ENCODE results near the gene FGF22. TPM values are rescaled to one million over a fixed set of nuclear protein-coding genes. Genes with fewer than 3 reads are reported as not detected.

Gene FGF22
- total RNA-seq, 1 donor from 2014 or later, result not detected

DNA sequence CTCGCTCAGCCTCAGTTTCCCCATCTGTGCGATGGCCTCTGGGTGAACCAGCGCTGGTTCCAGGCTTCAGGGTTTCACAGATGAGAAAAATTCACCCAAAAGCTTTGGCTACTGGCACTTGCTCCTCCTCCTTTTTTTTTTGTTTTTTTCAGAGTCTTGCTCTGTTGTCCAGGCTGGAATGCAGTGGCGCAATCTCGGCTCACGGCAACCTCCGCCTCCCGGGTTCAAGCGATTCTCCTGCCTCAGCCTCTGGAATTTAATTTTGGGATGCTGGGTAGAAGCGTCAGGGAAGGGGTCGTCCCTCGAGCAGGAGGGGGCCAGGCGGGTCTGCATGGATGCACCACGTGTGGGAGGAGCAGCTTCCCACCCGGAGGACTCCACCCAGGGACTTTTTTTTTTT lies 48.5 kb downstream of the FGF22 start:
- TF ChIP-seq, protein P1, sequence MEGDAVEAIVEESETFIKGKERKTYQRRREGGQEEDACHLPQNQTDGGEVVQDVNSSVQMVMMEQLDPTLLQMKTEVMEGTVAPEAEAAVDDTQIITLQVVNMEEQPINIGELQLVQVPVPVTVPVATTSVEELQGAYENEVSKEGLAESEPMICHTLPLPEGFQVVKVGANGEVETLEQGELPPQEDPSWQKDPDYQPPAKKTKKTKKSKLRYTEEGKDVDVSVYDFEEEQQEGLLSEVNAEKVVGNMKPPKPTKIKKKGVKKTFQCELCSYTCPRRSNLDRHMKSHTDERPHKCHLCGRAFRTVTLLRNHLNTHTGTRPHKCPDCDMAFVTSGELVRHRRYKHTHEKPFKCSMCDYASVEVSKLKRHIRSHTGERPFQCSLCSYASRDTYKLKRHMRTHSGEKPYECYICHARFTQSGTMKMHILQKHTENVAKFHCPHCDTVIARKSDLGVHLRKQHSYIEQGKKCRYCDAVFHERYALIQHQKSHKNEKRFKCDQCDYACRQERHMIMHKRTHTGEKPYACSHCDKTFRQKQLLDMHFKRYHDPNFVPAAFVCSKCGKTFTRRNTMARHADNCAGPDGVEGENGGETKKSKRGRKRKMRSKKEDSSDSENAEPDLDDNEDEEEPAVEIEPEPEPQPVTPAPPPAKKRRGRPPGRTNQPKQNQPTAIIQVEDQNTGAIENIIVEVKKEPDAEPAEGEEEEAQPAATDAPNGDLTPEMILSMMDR (conservative IDR thresholded peaks at IDR 0.05), result no peak
- Mint-ChIP-seq H3K4me1 (ENCODE audit: unreplicated experiment) (no peaks in the 10 kb centered on the region), H3K36me3 (no peaks in the 10 kb centered on the region), H3K4me3 (no peak overlapping the region), H3K27ac (no peak overlapping the region), H3K27me3 (no peaks in the 10 kb centered on the region), H3K9me3 (no peaks in the 10 kb centered on the region)
- no peak for DNase-seq (ENCODE audit: extremely low spot score, unreplicated experiment)

GRCh38 chr19:688992-689391 lies 49.3 kb downstream of the FGF22 start:
- TF ChIP-seq, protein P1 (conservative IDR thresholded peaks at IDR 0.05), result no peak
- H3K9me3 Mint-ChIP-seq, result no peaks in the 10 kb centered on the region
- no peak overlapping the region for H3K4me3 Mint-ChIP-seq
- no peaks in the 10 kb centered on the region for H3K27me3 Mint-ChIP-seq
- no peak for DNase-seq (ENCODE audit: extremely low spot score, unreplicated experiment)
- no peak overlapping the region for H3K27ac Mint-ChIP-seq
- H3K36me3 Mint-ChIP-seq, result no peaks in the 10 kb centered on the region
- no peaks in the 10 kb centered on the region for H3K4me1 Mint-ChIP-seq (ENCODE audit: unreplicated experiment)

DNA sequence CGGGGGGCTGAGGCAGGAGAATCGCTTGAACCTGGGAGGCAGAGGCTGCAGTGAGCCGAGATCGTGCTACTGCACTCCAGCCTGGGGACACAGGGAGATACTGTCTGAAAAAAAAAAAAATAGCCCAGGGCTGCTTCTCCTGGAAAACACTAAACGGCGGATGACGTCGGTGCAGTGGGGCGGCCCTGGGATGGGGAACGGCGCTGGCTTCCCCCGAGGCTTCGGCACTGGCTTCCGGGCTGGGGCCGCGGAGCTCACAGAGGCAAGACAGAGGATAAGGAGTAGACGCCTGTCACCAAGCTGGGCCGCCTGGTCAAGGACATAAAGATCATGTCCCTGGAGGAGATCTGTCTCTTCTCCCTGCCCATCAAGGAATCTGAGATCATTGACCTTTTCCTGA lies 50.5 kb downstream of the FGF22 start:
- Mint-ChIP-seq H3K4me1 (ENCODE audit: unreplicated experiment) (no peaks in the 10 kb centered on the region), H3K9me3 (no peaks in the 10 kb centered on the region), H3K4me3 (no peak overlapping the region), H3K36me3 (no peaks in the 10 kb centered on the region), H3K27ac (no peak overlapping the region), H3K27me3 (no peaks in the 10 kb centered on the region)
- DNase-seq (ENCODE audit: extremely low spot score, unreplicated experiment), result no peak
- TF ChIP-seq, protein P1 (conservative IDR thresholded peaks at IDR 0.05), result no peak

Other genes with a start within 250 kb of the FGF22 start
- 6.0 and 7.2 TPM in 2 replicates for gene C2CD4C, start 230.7 kb upstream of the FGF22 start, total RNA-seq (ENCODE audit: low replicate concordance)
- 35.4 and 40.5 TPM in 2 replicates for gene SHC2, start 178.8 kb upstream of the FGF22 start, total RNA-seq (ENCODE audit: low replicate concordance)
- 0.74 and 2.7 TPM in 2 replicates for gene MADCAM1, start 143.4 kb upstream of the FGF22 start, total RNA-seq (ENCODE audit: low replicate concordance)
- gene TPGS1, start 132.4 kb upstream of the FGF22 start, total RNA-seq (ENCODE audit: low replicate concordance), result 18.0 and 26.1 TPM in 2 replicates
- 93.0 and 95.0 TPM in 2 replicates for gene CDC34, start 108.1 kb upstream of the FGF22 start, total RNA-seq (ENCODE audit: low replicate concordance)
- 0.34 TPM in 1 of 2 replicates, not detected in the other for gene GZMM, start 95.8 kb upstream of the FGF22 start, total RNA-seq (ENCODE audit: low replicate concordance)
- gene BSG, start 67.3 kb upstream of the FGF22 start, total RNA-seq (ENCODE audit: low replicate concordance), result 497 and 522 TPM in 2 replicates
- gene HCN2, start 50.0 kb upstream of the FGF22 start, total RNA-seq (ENCODE audit: low replicate concordance), result 1.4 and 1.9 TPM in 2 replicates
- 52.2 and 59.8 TPM in 2 replicates for gene POLRMT, start 6.3 kb upstream of the FGF22 start, total RNA-seq (ENCODE audit: low replicate concordance)
- gene RNF126, start 23.3 kb downstream of the FGF22 start, total RNA-seq (ENCODE audit: low replicate concordance), result 38.1 and 41.3 TPM in 2 replicates
- gene FSTL3, start 36.5 kb downstream of the FGF22 start, total RNA-seq (ENCODE audit: low replicate concordance), result 9.3 and 11.0 TPM in 2 replicates
- gene PRSS57, start 55.6 kb downstream of the FGF22 start, total RNA-seq (ENCODE audit: low replicate concordance), result not detected in 2 replicates
- gene PALM, start 69.1 kb downstream of the FGF22 start, total RNA-seq (ENCODE audit: low replicate concordance), result 63.3 and 64.1 TPM in 2 replicates
- gene MISP, start 111.2 kb downstream of the FGF22 start, total RNA-seq (ENCODE audit: low replicate concordance), result 9.4 and 20.8 TPM in 2 replicates
- 416 and 496 TPM in 2 replicates for gene PTBP1, start 157.6 kb downstream of the FGF22 start, total RNA-seq (ENCODE audit: low replicate concordance)
- 9.9 and 29.2 TPM in 2 replicates for gene PLPPR3, start 182.1 kb downstream of the FGF22 start, total RNA-seq (ENCODE audit: low replicate concordance)
- 0.41 TPM in 1 of 2 replicates, not detected in the other for gene AZU1, start 188.0 kb downstream of the FGF22 start, total RNA-seq (ENCODE audit: low replicate concordance)
- 0.45 TPM in 1 of 2 replicates, not detected in the other for gene PRTN3, start 201.1 kb downstream of the FGF22 start, total RNA-seq (ENCODE audit: low replicate concordance)
- not detected in 2 replicates for gene ELANE, start 212.4 kb downstream of the FGF22 start, total RNA-seq (ENCODE audit: low replicate concordance)
- 5.5 and 11.3 TPM in 2 replicates for gene CFD, start 219.8 kb downstream of the FGF22 start, total RNA-seq (ENCODE audit: low replicate concordance)